CD1c-positive myeloid dendritic cell (primary cell): ENCODE measurements around the gene RBM14.
A peak's percentile ranks its signal among the peaks of the same experiment; 100 is the strongest.
"Not testable (repeated sequence)": the region's sequence is repeated elsewhere in the genome, so short reads cannot be mapped to it uniquely, and the experiment has no call there.

Experiments
- DNase-seq: peaks from one replicate; pipeline ENCODE4 v3.0.0-alpha.2; 2016; ENCODE audit errors: extremely low spot score

The RBM14 gene

GRCh38 chr11:66595245-66595904 is 21.1 kb upstream of the RBM14 start:
- DNase-seq: peak; percentile 16

- no peak for DNase-seq
Observed at GRCh38 chr11:66598993-66599392, 17.4 kb upstream of the RBM14 start.

GRCh38 chr11:66600219-66600618 is 16.2 kb upstream of the RBM14 start:
- DNase-seq: no peak

- peak; percentile 67 for DNase-seq
Observed at GRCh38 chr11:66600631-66601233, 15.7 kb upstream of the RBM14 start.

- no peak for DNase-seq
Observed at GRCh38 chr11:66603072-66603471, 13.4 kb upstream of the RBM14 start.

GRCh38 chr11:66604155-66604554 is 12.3 kb upstream of the RBM14 start:
- no peak for DNase-seq

- not testable (repeated sequence) for DNase-seq
Observed at GRCh38 chr11:66606608-66607007, 9.8 kb upstream of the RBM14 start.

GRCh38 chr11:66607126-66607834 is 9.2 kb upstream of the RBM14 start:
- DNase-seq: peak; percentile 31

- DNase-seq: no peak
Observed at GRCh38 chr11:66609721-66610617, 6.5 kb upstream of the RBM14 start.

- no peak for DNase-seq
Observed at GRCh38 chr11:66612458-66612857, 4.0 kb upstream of the RBM14 start.

- no peak for DNase-seq
Observed at GRCh38 chr11:66614073-66614472, 2.4 kb upstream of the RBM14 start.

GRCh38 chr11:66617155-66617834 is 865 bp downstream of the RBM14 start:
- peak; percentile 93 for DNase-seq

- peak; percentile 90 for DNase-seq
Observed at GRCh38 chr11:66619080-66619554, 2.7 kb downstream of the RBM14 start.

GRCh38 chr11:66624450-66624849 is 8.0 kb downstream of the RBM14 start:
- no peak for DNase-seq

GRCh38 chr11:66625041-66625751 is 8.8 kb downstream of the RBM14 start:
- DNase-seq: no peak

GRCh38 chr11:66625752-66626149 is 9.3 kb downstream of the RBM14 start:
- no peak for DNase-seq

GRCh38 chr11:66626382-66626781 is 10.0 kb downstream of the RBM14 start:
- no peak for DNase-seq

- DNase-seq: no peak
Observed at GRCh38 chr11:66626926-66627325, 10.5 kb downstream of the RBM14 start.

- DNase-seq: no peak
Observed at GRCh38 chr11:66628061-66628603, 11.7 kb downstream of the RBM14 start.

GRCh38 chr11:66629356-66629755 is 12.9 kb downstream of the RBM14 start:
- DNase-seq: no peak
